ENCODE results near the gene SETDB1.

The SETDB1 gene

DNA sequence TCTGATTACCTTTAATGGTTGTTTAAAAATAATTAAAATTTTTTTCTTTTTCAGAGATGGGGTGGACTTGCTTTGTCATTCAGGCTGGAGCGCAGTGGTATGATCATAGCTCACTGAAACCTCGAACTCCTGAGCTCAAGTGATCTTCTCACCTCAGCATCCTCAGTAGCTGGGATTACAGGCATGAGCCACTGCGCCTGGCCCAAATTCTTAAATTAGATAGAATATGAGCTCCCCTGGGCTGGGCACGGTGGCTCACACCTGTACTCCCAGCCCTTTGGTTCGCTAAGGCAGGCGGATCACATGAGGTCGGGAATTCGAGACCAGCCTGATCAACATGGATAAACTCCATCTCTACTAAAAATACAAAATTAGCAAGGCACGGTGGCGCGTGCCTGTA is 31.5 kb downstream of the SETDB1 start:
- Histone ChIP-seq H3K9me3 (ENCODE audit: control extremely low read depth in 1 of 5, control insufficient read depth in 4 of 5, insufficient read depth in 2 of 5, low read depth in 1 of 5, low read length in 4 of 5) (no peaks in the 10 kb centered on the region), H3K27ac (ENCODE audit: insufficient read depth in 1 of 2, low read depth in 1 of 2, low read length in 2 of 2, poor library complexity in 1 of 2, severe bottlenecking in 2 of 2) (no peak overlapping the region), H3K4me3 (ENCODE audit: control insufficient read depth in 1 of 7, extremely low read depth in 1 of 7, insufficient read depth in 4 of 7, low read depth in 2 of 7, low read length in 6 of 7) (no peak overlapping the region), H3K4me1 (ENCODE audit: control extremely low read depth in 1 of 4, control insufficient read depth in 4 of 4, insufficient read depth in 4 of 4, low read length in 3 of 4) (no peaks in the 10 kb centered on the region), H3K27me3 (replicated peaks in 2 of 5; ENCODE audit: control insufficient read depth in 4 of 5, insufficient read depth in 5 of 5, low read length in 4 of 5) (no peaks in the 10 kb centered on the region), H3K36me3 (ENCODE audit: control insufficient read depth in 4 of 4, insufficient read depth in 4 of 4, low read length in 3 of 4) (peaks cover 22 to 83% (median 50%) of the 10 kb centered on the region in 4 experiments)
- no peak for DNase-seq
- ChIA-PET CTCF (interaction anchor here (0.6 to 2.4 kb wide), 7 partner anchors 11 to 511 kb away, joined by 3 to 7 read pairs (median 5); partner anchors contain the start of gene MINDY1), POLR2A (interaction anchor here (1.5 kb wide), 1 partner anchor 19 kb away, joined by 8 read pairs; no protein-coding TSS in a partner anchor)
- 100% methylated on average over 7 of the region's 11 CpGs for WGBS (ENCODE audit: insufficient coverage)

DNA sequence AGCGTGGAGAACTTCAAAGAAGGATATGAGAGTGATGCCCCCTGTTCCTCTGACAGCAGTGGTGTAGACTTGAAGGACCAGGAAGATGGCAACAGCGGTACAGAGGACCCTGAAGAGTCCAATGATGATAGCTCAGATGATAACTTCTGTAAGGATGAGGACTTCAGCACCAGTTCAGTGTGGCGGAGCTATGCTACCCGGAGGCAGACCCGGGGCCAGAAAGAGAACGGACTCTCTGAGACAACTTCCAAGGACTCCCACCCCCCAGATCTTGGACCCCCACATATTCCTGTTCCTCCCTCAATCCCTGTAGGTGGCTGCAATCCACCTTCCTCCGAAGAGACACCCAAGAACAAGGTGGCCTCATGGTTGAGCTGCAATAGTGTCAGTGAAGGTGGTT is 34.5 kb downstream of the SETDB1 start:
- Histone ChIP-seq H3K36me3 (ENCODE audit: control insufficient read depth in 4 of 4, insufficient read depth in 4 of 4, low read length in 3 of 4) (peaks cover 17 to 85% (median 57%) of the 10 kb centered on the region in 4 experiments), H3K27ac (ENCODE audit: insufficient read depth in 1 of 2, low read depth in 1 of 2, low read length in 2 of 2, poor library complexity in 1 of 2, severe bottlenecking in 2 of 2) (peak overlapping the region in 1 of 2 experiments; percentile 16), H3K4me1 (ENCODE audit: control extremely low read depth in 1 of 4, control insufficient read depth in 4 of 4, insufficient read depth in 4 of 4, low read length in 3 of 4) (no peaks in the 10 kb centered on the region), H3K27me3 (replicated peaks in 2 of 5; ENCODE audit: control insufficient read depth in 4 of 5, insufficient read depth in 5 of 5, low read length in 4 of 5) (no peaks in the 10 kb centered on the region), H3K4me3 (ENCODE audit: control insufficient read depth in 1 of 7, extremely low read depth in 1 of 7, insufficient read depth in 4 of 7, low read depth in 2 of 7, low read length in 6 of 7) (no peak overlapping the region), H3K9me3 (ENCODE audit: control extremely low read depth in 1 of 5, control insufficient read depth in 4 of 5, insufficient read depth in 2 of 5, low read depth in 1 of 5, low read length in 4 of 5) (no peaks in the 10 kb centered on the region)
- ChIA-PET CTCF (interaction anchor here (1.3 kb wide), 1 partner anchor 13 kb away, joined by 3 read pairs; no protein-coding TSS in a partner anchor), POLR2A (no interaction called here)
- 94% methylated on average over 2 of the region's 7 CpGs for whole genome bisulfite sequencing (ENCODE audit: insufficient coverage)
- DNase-seq, result no peak

DNA sequence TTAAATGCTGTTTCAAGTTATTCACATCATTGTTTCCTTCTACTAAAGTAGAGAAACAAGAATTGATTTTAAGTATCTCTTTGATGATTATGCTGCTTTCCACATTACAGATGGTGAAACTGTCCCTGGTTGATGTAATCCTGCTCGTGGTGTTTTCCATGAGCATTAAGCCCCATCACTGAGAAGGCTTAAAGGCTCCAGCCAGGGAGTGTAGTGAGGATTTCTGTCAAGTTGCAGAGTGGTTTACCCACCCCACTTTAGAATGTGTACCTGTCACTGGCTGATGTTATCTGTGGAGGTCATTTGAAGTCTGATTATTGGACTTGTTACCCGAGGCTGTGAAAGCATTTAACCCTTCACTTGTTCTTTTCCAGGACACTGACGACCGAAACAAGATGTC is 35.6 kb downstream of the SETDB1 start:
- no peak overlapping the region for H3K4me3 ChIP-seq (ENCODE audit: control insufficient read depth in 1 of 7, extremely low read depth in 1 of 7, insufficient read depth in 4 of 7, low read depth in 2 of 7, low read length in 6 of 7)
- no peaks in the 10 kb centered on the region for H3K4me1 ChIP-seq (ENCODE audit: control extremely low read depth in 1 of 4, control insufficient read depth in 4 of 4, insufficient read depth in 4 of 4, low read length in 3 of 4)
- 100% methylated on average over 1 of the region's 4 CpGs for WGBS (ENCODE audit: insufficient coverage)
- CTCF ChIA-PET, result interaction anchor here (1.8 kb wide), 1 partner anchor 20 kb away, joined by 6 read pairs; the partner anchor contains the start of gene ANXA9
- no peak overlapping the region for H3K27ac ChIP-seq (ENCODE audit: insufficient read depth in 1 of 2, low read depth in 1 of 2, low read length in 2 of 2, poor library complexity in 1 of 2, severe bottlenecking in 2 of 2)
- peaks cover 22 to 88% (median 64%) of the 10 kb centered on the region in 4 experiments for H3K36me3 ChIP-seq (ENCODE audit: control insufficient read depth in 4 of 4, insufficient read depth in 4 of 4, low read length in 3 of 4)
- DNase-seq, result no peak
- H3K9me3 ChIP-seq (ENCODE audit: control extremely low read depth in 1 of 5, control insufficient read depth in 4 of 5, insufficient read depth in 2 of 5, low read depth in 1 of 5, low read length in 4 of 5), result no peaks in the 10 kb centered on the region
- POLR2A ChIA-PET, result no interaction called here
- H3K27me3 ChIP-seq (replicated peaks in 2 of 5; ENCODE audit: control insufficient read depth in 4 of 5, insufficient read depth in 5 of 5, low read length in 4 of 5), result no peaks in the 10 kb centered on the region

- Histone ChIP-seq H3K4me1 (ENCODE audit: control extremely low read depth in 1 of 4, control insufficient read depth in 4 of 4, insufficient read depth in 4 of 4, low read length in 3 of 4) (no peaks in the 10 kb centered on the region), H3K9me3 (ENCODE audit: control extremely low read depth in 1 of 5, control insufficient read depth in 4 of 5, insufficient read depth in 2 of 5, low read depth in 1 of 5, low read length in 4 of 5) (no peaks in the 10 kb centered on the region), H3K4me3 (ENCODE audit: control insufficient read depth in 1 of 7, extremely low read depth in 1 of 7, insufficient read depth in 4 of 7, low read depth in 2 of 7, low read length in 6 of 7) (no peak overlapping the region), H3K27ac (ENCODE audit: insufficient read depth in 1 of 2, low read depth in 1 of 2, low read length in 2 of 2, poor library complexity in 1 of 2, severe bottlenecking in 2 of 2) (peak overlapping the region in 1 of 2 experiments; percentile 5), H3K27me3 (replicated peaks in 2 of 5; ENCODE audit: control insufficient read depth in 4 of 5, insufficient read depth in 5 of 5, low read length in 4 of 5) (no peaks in the 10 kb centered on the region), H3K36me3 (ENCODE audit: control insufficient read depth in 4 of 4, insufficient read depth in 4 of 4, low read length in 3 of 4) (peaks cover 25 to 92% (median 77%) of the 10 kb centered on the region in 4 experiments)
- DNase-seq, result no peak
- ChIA-PET POLR2A (interaction anchor here (0.6 to 1.7 kb wide), 4 partner anchors 10 to 136 kb away, joined by 3 to 5 read pairs (median 4); no protein-coding TSS in a partner anchor), CTCF (interaction anchor here (1.0 to 1.8 kb wide), 6 partner anchors 9 to 43 kb away, joined by 3 to 6 read pairs (median 3); partner anchors contain the start of genes ANXA9 and MINDY1)
- 93% methylated on average over 4 of the region's 10 CpGs for WGBS (ENCODE audit: insufficient coverage)
These were observed 37.4 kb downstream of the SETDB1 start for GRCh38 chr1:150963321-150964163.

- Histone ChIP-seq H3K9me3 (ENCODE audit: control extremely low read depth in 1 of 5, control insufficient read depth in 4 of 5, insufficient read depth in 2 of 5, low read depth in 1 of 5, low read length in 4 of 5) (no peaks in the 10 kb centered on the region), H3K4me1 (ENCODE audit: control extremely low read depth in 1 of 4, control insufficient read depth in 4 of 4, insufficient read depth in 4 of 4, low read length in 3 of 4) (no peaks in the 10 kb centered on the region), H3K27me3 (replicated peaks in 2 of 5; ENCODE audit: control insufficient read depth in 4 of 5, insufficient read depth in 5 of 5, low read length in 4 of 5) (no peaks in the 10 kb centered on the region), H3K36me3 (ENCODE audit: control insufficient read depth in 4 of 4, insufficient read depth in 4 of 4, low read length in 3 of 4) (peaks cover 25 to 93% (median 77%) of the 10 kb centered on the region in 4 experiments), H3K27ac (ENCODE audit: insufficient read depth in 1 of 2, low read depth in 1 of 2, low read length in 2 of 2, poor library complexity in 1 of 2, severe bottlenecking in 2 of 2) (peak overlapping the region in 1 of 2 experiments; percentile 5), H3K4me3 (ENCODE audit: control insufficient read depth in 1 of 7, extremely low read depth in 1 of 7, insufficient read depth in 4 of 7, low read depth in 2 of 7, low read length in 6 of 7) (no peak overlapping the region)
- no peak for DNase-seq
- POLR2A ChIA-PET, result interaction anchor here (0.6 to 1.7 kb wide), 3 partner anchors 10 to 137 kb away, joined by 3 to 4 read pairs (median 3); no protein-coding TSS in a partner anchor
- 92% methylated on average over 4 of the region's 5 CpGs for WGBS (ENCODE audit: insufficient coverage)
- CTCF ChIA-PET, result interaction anchor here (1.0 to 1.4 kb wide), 3 partner anchors 10 to 37 kb away, joined by 3 read pairs; no protein-coding TSS in a partner anchor
These were observed 38.0 kb downstream of the SETDB1 start for GRCh38 chr1:150964164-150964489.

DNA sequence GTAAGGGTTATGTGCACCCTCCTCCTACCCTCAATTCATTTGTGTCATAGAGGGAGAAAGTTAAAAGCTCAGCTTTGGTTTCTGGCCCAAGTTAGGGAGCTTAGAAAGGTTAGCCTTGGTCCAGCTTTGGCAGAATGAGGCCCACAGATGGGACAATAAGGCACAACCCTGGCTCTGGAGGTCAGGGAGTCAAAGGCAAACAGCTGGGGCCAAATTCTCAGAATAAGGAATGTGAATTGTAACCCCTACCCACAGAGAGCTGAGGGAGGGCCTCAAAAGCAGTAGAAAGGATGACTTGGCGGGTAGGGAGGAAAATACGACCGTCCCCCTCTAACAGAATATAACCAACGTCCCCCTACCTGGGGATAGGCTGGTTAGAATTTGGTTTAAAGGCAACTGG is 39.4 kb downstream of the SETDB1 start:
- Histone ChIP-seq H3K4me1 (ENCODE audit: control extremely low read depth in 1 of 4, control insufficient read depth in 4 of 4, insufficient read depth in 4 of 4, low read length in 3 of 4) (peaks cover 0 to 6% (median under 1%) of the 10 kb centered on the region in 4 experiments), H3K9me3 (ENCODE audit: control extremely low read depth in 1 of 5, control insufficient read depth in 4 of 5, insufficient read depth in 2 of 5, low read depth in 1 of 5, low read length in 4 of 5) (no peaks in the 10 kb centered on the region), H3K4me3 (ENCODE audit: control insufficient read depth in 1 of 7, extremely low read depth in 1 of 7, insufficient read depth in 4 of 7, low read depth in 2 of 7, low read length in 6 of 7) (no peak overlapping the region), H3K27ac (ENCODE audit: insufficient read depth in 1 of 2, low read depth in 1 of 2, low read length in 2 of 2, poor library complexity in 1 of 2, severe bottlenecking in 2 of 2) (no peak overlapping the region), H3K36me3 (ENCODE audit: control insufficient read depth in 4 of 4, insufficient read depth in 4 of 4, low read length in 3 of 4) (peaks cover 25 to 83% (median 69%) of the 10 kb centered on the region in 4 experiments), H3K27me3 (replicated peaks in 2 of 5; ENCODE audit: control insufficient read depth in 4 of 5, insufficient read depth in 5 of 5, low read length in 4 of 5) (no peaks in the 10 kb centered on the region)
- ChIA-PET POLR2A (no interaction called here), CTCF (interaction anchor here (0.8 to 6.4 kb wide), 3 partner anchors 9 to 31 kb away, joined by 3 to 47 read pairs (median 4); partner anchors contain the start of gene ANXA9)
- DNase-seq, result no peak
- no CpG with 5 or more reads among the region's 4 CpGs for WGBS (ENCODE audit: insufficient coverage)

Measured in common myeloid progenitor, CD34-positive (primary cell).